Measurements from ENCODE around the gene SCRN1.

DNA sequence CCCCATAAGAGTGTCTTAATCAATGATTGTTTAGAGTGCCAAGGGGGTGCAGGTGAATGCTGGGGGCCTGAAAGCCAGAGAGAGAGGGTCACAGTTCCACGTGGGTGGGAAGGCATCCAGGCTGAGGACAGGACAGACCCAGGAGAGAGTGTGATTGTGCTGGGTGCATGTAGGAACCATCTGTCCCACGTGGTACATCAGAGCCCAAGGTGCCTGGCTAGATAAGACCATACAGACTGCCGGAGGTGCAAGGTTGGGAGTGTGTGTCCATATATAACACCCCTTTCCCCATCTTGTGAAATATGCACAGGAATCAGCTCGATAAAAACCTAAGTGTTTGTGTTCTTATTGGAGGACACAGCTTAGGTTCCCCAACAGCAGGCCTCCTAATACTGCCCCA is 97.8 kb downstream of the SCRN1 start:
- TF ChIP-seq, protein P1, sequence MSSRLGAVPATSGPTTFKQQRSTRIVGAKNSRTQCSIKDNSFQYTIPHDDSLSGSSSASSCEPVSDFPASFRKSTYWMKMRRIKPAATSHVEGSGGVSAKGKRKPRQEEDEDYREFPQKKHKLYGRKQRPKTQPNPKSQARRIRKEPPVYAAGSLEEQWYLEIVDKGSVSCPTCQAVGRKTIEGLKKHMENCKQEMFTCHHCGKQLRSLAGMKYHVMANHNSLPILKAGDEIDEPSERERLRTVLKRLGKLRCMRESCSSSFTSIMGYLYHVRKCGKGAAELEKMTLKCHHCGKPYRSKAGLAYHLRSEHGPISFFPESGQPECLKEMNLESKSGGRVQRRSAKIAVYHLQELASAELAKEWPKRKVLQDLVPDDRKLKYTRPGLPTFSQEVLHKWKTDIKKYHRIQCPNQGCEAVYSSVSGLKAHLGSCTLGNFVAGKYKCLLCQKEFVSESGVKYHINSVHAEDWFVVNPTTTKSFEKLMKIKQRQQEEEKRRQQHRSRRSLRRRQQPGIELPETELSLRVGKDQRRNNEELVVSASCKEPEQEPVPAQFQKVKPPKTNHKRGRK (CRISPR knock-in tag; IDR thresholded peaks at IDR 0.05; ENCODE audit: borderline replicate concordance): no peak
- TF ChIP-seq ZBTB43 (CRISPR knock-in tag; IDR thresholded peaks at IDR 0.05) (no peak), CBFB (CRISPR knock-in tag; IDR thresholded peaks at IDR 0.05; ENCODE audit: low read depth) (no peak)
